Epithelial cell of prostate (primary cell): ENCODE measurements around the gene CDC42EP2.
A peak's percentile ranks its signal among the peaks of the same experiment; 100 is the strongest.

Experiments used
- DNase-seq: peaks from one replicate; pipeline ENCODE4 v3.0.0-alpha.2; 2011; ENCODE audit warnings: low read depth, low spot score
- H3K27ac ChIP-seq: fragments of 450-650 bp; 2 replicates; pipeline ENCODE4 v1.5.1; 2017; ENCODE audit warnings: mild to moderate bottlenecking

CDC42EP2 gene

GRCh38 chr11:65297026-65297672 is 17.5 kb upstream of the CDC42EP2 start:
- DNase-seq: no peak
- H3K27ac ChIP-seq: no peak overlapping the region

GRCh38 chr11:65298131-65298535 is 16.5 kb upstream of the CDC42EP2 start:
- DNase-seq: no peak
- no peak overlapping the region for H3K27ac ChIP-seq

GRCh38 chr11:65298655-65299179 is 15.9 kb upstream of the CDC42EP2 start:
- DNase-seq: no peak
- H3K27ac ChIP-seq: no peak overlapping the region

GRCh38 chr11:65300621-65301275 is 13.9 kb upstream of the CDC42EP2 start:
- DNase-seq: no peak

GRCh38 chr11:65301491-65302329 is 13.0 kb upstream of the CDC42EP2 start:
- no peak overlapping the region for H3K27ac ChIP-seq

More at GRCh38 chr11:65300621-65301275, 13.9 kb upstream of the CDC42EP2 start:
- H3K27ac ChIP-seq: no peak overlapping the region

GRCh38 chr11:65303555-65303954 is 11.1 kb upstream of the CDC42EP2 start:
- no peak for DNase-seq
- H3K27ac ChIP-seq: no peak overlapping the region

More at GRCh38 chr11:65301491-65302329, 13.0 kb upstream of the CDC42EP2 start:
- no peak for DNase-seq

GRCh38 chr11:65304110-65304509 is 10.6 kb upstream of the CDC42EP2 start:
- no peak overlapping the region for H3K27ac ChIP-seq

GRCh38 chr11:65304613-65305012 is 10.1 kb upstream of the CDC42EP2 start:
- DNase-seq: no peak

More at GRCh38 chr11:65304110-65304509, 10.6 kb upstream of the CDC42EP2 start:
- no peak for DNase-seq

GRCh38 chr11:65305501-65306268 is 9.0 kb upstream of the CDC42EP2 start:
- no peak for DNase-seq
- no peak overlapping the region for H3K27ac ChIP-seq

More at GRCh38 chr11:65304613-65305012, 10.1 kb upstream of the CDC42EP2 start:
- H3K27ac ChIP-seq: no peak overlapping the region

GRCh38 chr11:65307298-65308229 is 7.1 kb upstream of the CDC42EP2 start:
- H3K27ac ChIP-seq: no peak overlapping the region
- DNase-seq: no peak

GRCh38 chr11:65308281-65308891 is 6.3 kb upstream of the CDC42EP2 start:
- DNase-seq: no peak
- no peak overlapping the region for H3K27ac ChIP-seq

- no peak overlapping the region for H3K27ac ChIP-seq
Observed at GRCh38 chr11:65309006-65309405, 5.7 kb upstream of the CDC42EP2 start.

GRCh38 chr11:65310215-65310614 is 4.5 kb upstream of the CDC42EP2 start:
- no peak for DNase-seq
- H3K27ac ChIP-seq: no peak overlapping the region

More at GRCh38 chr11:65309006-65309405, 5.7 kb upstream of the CDC42EP2 start:
- DNase-seq: no peak

- DNase-seq: no peak
- H3K27ac ChIP-seq: no peak overlapping the region
Observed at GRCh38 chr11:65310736-65311135, 3.9 kb upstream of the CDC42EP2 start.

- no peak for DNase-seq
- H3K27ac ChIP-seq: no peak overlapping the region
Observed at GRCh38 chr11:65311170-65311678, 3.4 kb upstream of the CDC42EP2 start.

- DNase-seq: no peak
- peak overlapping the region; percentile 91 for H3K27ac ChIP-seq
Observed at GRCh38 chr11:65315204-65315865, 669 bp downstream of the CDC42EP2 start.

GRCh38 chr11:65315866-65316226 is 1.2 kb downstream of the CDC42EP2 start:
- DNase-seq: no peak
- H3K27ac ChIP-seq: peak overlapping the region; percentile 91
